Measurements from ENCODE around the gene CTNNA3. TPM values are rescaled to one million over a fixed set of nuclear protein-coding genes. Genes with fewer than 3 reads are reported as not detected.

CTNNA3 gene
- total RNA-seq, 2 donors from 2014 or later, result under 0.01 to 0.33 TPM

DNA sequence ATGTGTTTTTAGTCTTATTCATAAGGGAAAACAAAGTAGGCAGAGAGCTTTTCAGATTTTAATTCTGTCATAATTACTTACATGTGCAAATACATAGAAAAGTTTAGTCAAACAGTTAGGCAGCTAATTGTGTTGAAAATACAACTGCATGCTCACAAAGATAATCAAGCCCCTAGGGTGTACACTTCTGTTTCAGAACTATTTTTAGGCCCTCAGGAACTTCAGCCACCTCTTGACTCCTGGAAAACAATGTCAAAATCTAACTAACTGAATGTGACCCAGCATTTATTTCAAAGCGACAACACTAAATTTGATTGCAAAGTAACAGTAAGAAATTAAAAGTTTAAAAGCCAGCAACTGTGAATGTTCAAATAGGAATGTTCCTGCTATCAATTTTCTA, 1369.1 kb downstream of the CTNNA3 start:
- intact Hi-C loops (cut with DNase I), result no loop called here
- WGBS, 2 donors, result 86 to 90% methylated on average over 1 of the region's 1 CpG

DNA sequence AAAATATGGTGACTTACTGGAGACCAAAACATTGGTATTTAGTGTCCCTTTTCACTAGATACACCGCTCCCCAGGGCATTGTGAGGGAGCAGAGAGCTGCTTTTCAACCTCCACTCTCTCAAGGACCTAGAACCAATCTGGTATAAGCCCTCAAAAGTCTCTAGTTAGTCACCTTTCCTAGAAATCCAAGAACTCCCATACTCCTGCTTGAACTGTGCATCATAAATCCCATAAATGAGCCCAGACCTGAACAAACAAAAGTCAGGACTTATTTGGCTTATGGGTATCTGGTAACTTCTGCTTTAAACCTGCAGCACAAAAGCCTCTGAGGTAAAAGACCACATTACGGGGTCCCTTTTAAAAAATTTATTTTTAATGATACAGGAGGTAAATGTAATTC, 1373.2 kb downstream of the CTNNA3 start:
- Histone ChIP-seq H3K36me3 (replicated peaks in 1 of 2; ENCODE audit: insufficient read depth in 1 of 2, low read depth in 2 of 2) (no peaks in the 10 kb centered on the region), H3K9me3 (no peaks in the 10 kb centered on the region), H3K27ac (no peak overlapping the region), H3K4me1 (peaks cover 3% of the 10 kb centered on the region), H3K27me3 (no peaks in the 10 kb centered on the region), H3K4me3 (no peak overlapping the region)
- TF ChIP-seq POLR2A (IDR thresholded peaks at IDR 0.05), result no peak
- TF ChIP-seq, protein P1, sequence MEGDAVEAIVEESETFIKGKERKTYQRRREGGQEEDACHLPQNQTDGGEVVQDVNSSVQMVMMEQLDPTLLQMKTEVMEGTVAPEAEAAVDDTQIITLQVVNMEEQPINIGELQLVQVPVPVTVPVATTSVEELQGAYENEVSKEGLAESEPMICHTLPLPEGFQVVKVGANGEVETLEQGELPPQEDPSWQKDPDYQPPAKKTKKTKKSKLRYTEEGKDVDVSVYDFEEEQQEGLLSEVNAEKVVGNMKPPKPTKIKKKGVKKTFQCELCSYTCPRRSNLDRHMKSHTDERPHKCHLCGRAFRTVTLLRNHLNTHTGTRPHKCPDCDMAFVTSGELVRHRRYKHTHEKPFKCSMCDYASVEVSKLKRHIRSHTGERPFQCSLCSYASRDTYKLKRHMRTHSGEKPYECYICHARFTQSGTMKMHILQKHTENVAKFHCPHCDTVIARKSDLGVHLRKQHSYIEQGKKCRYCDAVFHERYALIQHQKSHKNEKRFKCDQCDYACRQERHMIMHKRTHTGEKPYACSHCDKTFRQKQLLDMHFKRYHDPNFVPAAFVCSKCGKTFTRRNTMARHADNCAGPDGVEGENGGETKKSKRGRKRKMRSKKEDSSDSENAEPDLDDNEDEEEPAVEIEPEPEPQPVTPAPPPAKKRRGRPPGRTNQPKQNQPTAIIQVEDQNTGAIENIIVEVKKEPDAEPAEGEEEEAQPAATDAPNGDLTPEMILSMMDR (IDR thresholded peaks at IDR 0.05), result no peak
- WGBS, 2 donors, result 87 to 91% methylated on average over 2 of the region's 2 CpGs
- intact Hi-C loops (cut with DNase I), result no loop called here
- ATAC-seq (no peak), DNase-seq (no peak)

More for the DNA sequence above, 1369.1 kb downstream of the CTNNA3 start:
- Histone ChIP-seq H3K27me3 (no peaks in the 10 kb centered on the region), H3K36me3 (replicated peaks in 1 of 2; ENCODE audit: insufficient read depth in 1 of 2, low read depth in 2 of 2) (no peaks in the 10 kb centered on the region), H3K9me3 (no peaks in the 10 kb centered on the region), H3K4me3 (no peak overlapping the region), H3K4me1 (peaks cover 3% of the 10 kb centered on the region), H3K27ac (no peak overlapping the region)
- ATAC-seq (no peak), DNase-seq (no peak)
- TF ChIP-seq POLR2A (IDR thresholded peaks at IDR 0.05), result no peak
- TF ChIP-seq, protein P1 (IDR thresholded peaks at IDR 0.05), result no peak

DNA sequence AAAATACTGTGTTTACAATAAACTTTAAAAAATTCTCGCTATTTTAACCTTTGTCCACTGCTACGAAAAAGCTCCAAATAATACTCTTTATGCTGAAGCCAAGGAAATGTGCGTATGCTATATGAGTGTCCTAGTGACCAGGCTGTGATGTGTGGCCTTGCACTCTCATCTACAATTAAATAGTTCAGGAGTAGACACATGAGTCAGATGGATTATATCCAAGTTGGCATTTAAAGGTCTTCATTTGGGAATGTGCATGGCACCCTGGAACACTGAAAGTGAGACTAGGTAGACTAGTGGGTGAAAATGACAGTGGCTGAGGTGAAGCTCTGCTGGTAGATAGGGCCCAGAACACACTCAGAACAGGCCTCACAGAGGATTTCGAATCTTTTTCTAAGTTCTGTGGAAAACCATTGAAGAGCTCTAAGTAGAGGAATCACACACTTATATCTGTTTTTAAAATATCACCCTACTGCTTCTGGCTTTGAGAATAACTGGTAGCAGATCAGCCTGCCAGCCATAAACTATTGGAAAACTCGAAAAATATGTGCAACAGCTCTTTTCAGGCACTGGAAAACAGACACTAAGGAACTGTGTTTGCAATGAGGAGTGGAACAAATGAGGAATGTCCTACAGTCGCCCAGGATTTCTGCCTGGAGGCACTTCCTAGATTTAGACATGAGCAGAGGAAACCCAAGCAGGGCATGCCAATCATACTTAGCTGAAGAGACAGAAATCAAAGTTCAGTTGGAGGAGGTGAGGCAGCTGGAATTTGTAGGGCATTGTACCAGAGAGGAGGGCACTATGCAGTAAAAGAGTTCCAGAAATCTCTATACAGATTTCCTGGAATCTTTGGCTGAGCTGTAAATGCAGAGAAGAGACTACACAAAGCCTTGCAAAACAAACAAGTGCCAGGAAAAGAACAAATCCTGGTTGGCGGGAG, 1374.0 kb downstream of the CTNNA3 start:
- Histone ChIP-seq H3K36me3 (replicated peaks in 1 of 2; ENCODE audit: insufficient read depth in 1 of 2, low read depth in 2 of 2) (no peaks in the 10 kb centered on the region), H3K27ac (no peak overlapping the region), H3K4me1 (peaks cover 3% of the 10 kb centered on the region), H3K9me3 (no peaks in the 10 kb centered on the region), H3K27me3 (no peaks in the 10 kb centered on the region), H3K4me3 (no peak overlapping the region)
- no peak for TF ChIP-seq POLR2A (IDR thresholded peaks at IDR 0.05)
- TF ChIP-seq, protein P1 (IDR thresholded peaks at IDR 0.05), result no peak
- 64 to 71% methylated on average over 7 of the region's 7 CpGs for WGBS, 2 donors
- ATAC-seq, result no peak
- intact Hi-C loops (cut with DNase I), result no loop called here
- DNase-seq, result no peak

DNA sequence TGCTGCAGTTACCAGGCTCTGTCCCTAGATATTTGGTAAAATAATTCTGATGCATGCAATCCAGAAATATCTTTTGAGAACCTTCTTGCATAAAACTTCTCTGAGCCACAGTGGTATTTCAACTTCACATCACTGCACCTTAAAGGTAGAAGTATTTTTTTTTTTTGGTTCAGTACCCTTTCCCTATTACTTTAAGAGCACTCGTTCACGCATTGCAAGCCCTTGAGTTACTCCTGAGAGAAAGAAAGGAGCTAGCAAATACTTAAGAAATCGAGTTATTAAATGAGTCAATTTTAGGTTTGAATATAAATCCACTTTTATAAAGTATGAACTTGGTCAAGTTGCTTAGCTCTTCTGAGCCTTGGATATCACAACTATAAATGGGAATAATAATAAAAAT, 1377.2 kb downstream of the CTNNA3 start:
- TF ChIP-seq, protein P1 (IDR thresholded peaks at IDR 0.05), result no peak
- TF ChIP-seq POLR2A (IDR thresholded peaks at IDR 0.05), result no peak
- no peaks in the 10 kb centered on the region for H3K27me3 ChIP-seq
- H3K36me3 ChIP-seq (replicated peaks in 1 of 2; ENCODE audit: insufficient read depth in 1 of 2, low read depth in 2 of 2), result no peaks in the 10 kb centered on the region
- H3K4me3 ChIP-seq, result no peak overlapping the region
- no peak overlapping the region for H3K27ac ChIP-seq
- no peaks in the 10 kb centered on the region for H3K9me3 ChIP-seq
- intact Hi-C loops (cut with DNase I), result no loop called here
- peaks cover 3% of the 10 kb centered on the region for H3K4me1 ChIP-seq
- ATAC-seq, result no peak
- DNase-seq, result no peak
- WGBS, 2 donors, result 67 to 69% methylated on average over 3 of the region's 3 CpGs

DNA sequence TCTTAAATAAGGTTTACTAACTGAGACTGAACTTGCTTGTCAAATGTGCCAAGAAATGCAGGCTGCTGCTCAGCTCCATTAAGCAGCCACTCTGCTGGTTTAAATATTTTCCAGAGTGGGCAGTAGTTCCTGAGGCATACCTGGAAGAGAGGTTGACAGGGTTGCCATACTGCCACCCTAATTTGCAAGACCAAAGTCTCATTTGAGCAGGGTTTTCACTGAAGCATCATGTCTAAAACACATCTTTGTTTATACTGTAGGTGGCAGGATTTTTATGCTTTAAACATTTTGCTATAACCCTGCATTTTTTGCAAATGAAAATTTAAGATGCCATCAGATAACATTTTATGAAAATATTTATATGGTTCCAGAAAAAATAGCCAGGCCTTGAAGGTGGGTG, 1388.2 kb downstream of the CTNNA3 start:
- no peak for DNase-seq
- intact Hi-C loops (cut with DNase I), result no loop called here
- H3K4me1 ChIP-seq, result no peaks in the 10 kb centered on the region
- H3K27me3 ChIP-seq, result no peaks in the 10 kb centered on the region
- H3K4me3 ChIP-seq, result no peak overlapping the region
- no peak overlapping the region for H3K27ac ChIP-seq
- H3K9me3 ChIP-seq, result no peaks in the 10 kb centered on the region
- no peak for ATAC-seq
- TF ChIP-seq, protein P1 (IDR thresholded peaks at IDR 0.05), result no peak
- TF ChIP-seq POLR2A (IDR thresholded peaks at IDR 0.05), result no peak
- H3K36me3 ChIP-seq (replicated peaks in 1 of 2; ENCODE audit: insufficient read depth in 1 of 2, low read depth in 2 of 2), result no peaks in the 10 kb centered on the region
